ENCODE data around the gene PDP2.
"Not testable (repeated sequence)": the region's sequence is repeated elsewhere in the genome, so short reads cannot be mapped to it uniquely, and the experiment has no call there.

DNA sequence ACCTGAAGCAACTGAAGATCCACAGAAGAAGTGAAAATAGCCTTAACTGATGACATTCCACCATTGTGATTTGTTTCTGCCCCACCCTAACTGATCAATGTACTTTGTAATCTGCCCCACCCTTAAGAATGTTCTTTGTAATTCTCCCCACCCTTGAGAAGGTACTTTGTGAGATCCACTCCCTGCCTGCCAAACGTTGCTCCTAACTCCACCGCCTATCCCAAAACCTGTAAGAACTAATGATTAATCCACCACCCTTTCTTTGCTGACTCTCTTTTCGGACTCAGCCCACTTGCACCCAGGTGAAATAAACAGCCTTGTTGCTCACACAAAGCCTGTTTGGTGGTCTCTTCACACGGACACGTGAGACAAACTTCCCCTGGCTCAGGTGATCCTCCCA, 16.4 kb downstream of the PDP2 start:
- not testable (repeated sequence) for TF ChIP-seq ZNF138 (CRISPR knock-in tag; conservative IDR thresholded peaks at IDR 0.05); ELF4 (CRISPR knock-in tag; IDR thresholded peaks at IDR 0.05; ENCODE audit: low read depth); ZNF219 (CRISPR knock-in tag; IDR thresholded peaks at IDR 0.05; ENCODE audit: borderline replicate concordance)
- TF ChIP-seq, protein P1, sequence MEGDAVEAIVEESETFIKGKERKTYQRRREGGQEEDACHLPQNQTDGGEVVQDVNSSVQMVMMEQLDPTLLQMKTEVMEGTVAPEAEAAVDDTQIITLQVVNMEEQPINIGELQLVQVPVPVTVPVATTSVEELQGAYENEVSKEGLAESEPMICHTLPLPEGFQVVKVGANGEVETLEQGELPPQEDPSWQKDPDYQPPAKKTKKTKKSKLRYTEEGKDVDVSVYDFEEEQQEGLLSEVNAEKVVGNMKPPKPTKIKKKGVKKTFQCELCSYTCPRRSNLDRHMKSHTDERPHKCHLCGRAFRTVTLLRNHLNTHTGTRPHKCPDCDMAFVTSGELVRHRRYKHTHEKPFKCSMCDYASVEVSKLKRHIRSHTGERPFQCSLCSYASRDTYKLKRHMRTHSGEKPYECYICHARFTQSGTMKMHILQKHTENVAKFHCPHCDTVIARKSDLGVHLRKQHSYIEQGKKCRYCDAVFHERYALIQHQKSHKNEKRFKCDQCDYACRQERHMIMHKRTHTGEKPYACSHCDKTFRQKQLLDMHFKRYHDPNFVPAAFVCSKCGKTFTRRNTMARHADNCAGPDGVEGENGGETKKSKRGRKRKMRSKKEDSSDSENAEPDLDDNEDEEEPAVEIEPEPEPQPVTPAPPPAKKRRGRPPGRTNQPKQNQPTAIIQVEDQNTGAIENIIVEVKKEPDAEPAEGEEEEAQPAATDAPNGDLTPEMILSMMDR (IDR thresholded peaks at IDR 0.05): not testable (repeated sequence)

Measured in WTC11 (cell line).